ENCODE measurements around the gene ESYT1.

ESYT1 gene

GRCh38 chr12:56160894-56161689 lies 33.0 kb downstream of the ESYT1 start:
- DNase-seq: no peak
- in situ Hi-C loops (cut with HindIII; ENCODE audit: low pct_ligation_motif_present, low pct_unique_long_range_greater_than_20kb, low sequenced_read_pairs): no loop called here

GRCh38 chr12:56161690-56162351 lies 33.8 kb downstream of the ESYT1 start:
- DNase-seq: no peak
- in situ Hi-C loops (cut with HindIII; ENCODE audit: low pct_ligation_motif_present, low pct_unique_long_range_greater_than_20kb, low sequenced_read_pairs): no loop called here

GRCh38 chr12:56162468-56163290 lies 34.6 kb downstream of the ESYT1 start:
- no peak for DNase-seq
- in situ Hi-C loops (cut with HindIII; ENCODE audit: low pct_ligation_motif_present, low pct_unique_long_range_greater_than_20kb, low sequenced_read_pairs): no loop called here

GRCh38 chr12:56163533-56164344 lies 35.7 kb downstream of the ESYT1 start:
- DNase-seq: no peak
- in situ Hi-C loops (cut with HindIII; ENCODE audit: low pct_ligation_motif_present, low pct_unique_long_range_greater_than_20kb, low sequenced_read_pairs): no loop called here

GRCh38 chr12:56164345-56164729 lies 36.3 kb downstream of the ESYT1 start:
- in situ Hi-C loops (cut with HindIII; ENCODE audit: low pct_ligation_motif_present, low pct_unique_long_range_greater_than_20kb, low sequenced_read_pairs): no loop called here
- no peak for DNase-seq

- DNase-seq: no peak
Measured at GRCh38 chr12:56165369-56165768, 37.3 kb downstream of the ESYT1 start.

GRCh38 chr12:56169229-56169759 lies 41.2 kb downstream of the ESYT1 start:
- in situ Hi-C loops (cut with HindIII; ENCODE audit: low pct_ligation_motif_present, low pct_unique_long_range_greater_than_20kb, low sequenced_read_pairs): no loop called here
- DNase-seq: no peak

More at GRCh38 chr12:56165369-56165768, 37.3 kb downstream of the ESYT1 start:
- in situ Hi-C loops (cut with HindIII; ENCODE audit: low pct_ligation_motif_present, low pct_unique_long_range_greater_than_20kb, low sequenced_read_pairs): no loop called here

- DNase-seq: no peak
- in situ Hi-C loops (cut with HindIII; ENCODE audit: low pct_ligation_motif_present, low pct_unique_long_range_greater_than_20kb, low sequenced_read_pairs): no loop called here
Measured at GRCh38 chr12:56172839-56173238, 44.8 kb downstream of the ESYT1 start.

GRCh38 chr12:56178347-56178746 lies 50.3 kb downstream of the ESYT1 start:
- no peak for DNase-seq
- in situ Hi-C loops (cut with HindIII; ENCODE audit: low pct_ligation_motif_present, low pct_unique_long_range_greater_than_20kb, low sequenced_read_pairs): no loop called here

GRCh38 chr12:56186957-56187356 lies 58.9 kb downstream of the ESYT1 start:
- in situ Hi-C loops (cut with HindIII; ENCODE audit: low pct_ligation_motif_present, low pct_unique_long_range_greater_than_20kb, low sequenced_read_pairs): loop anchor here (5.0 kb wide), 1 partner anchor 70 kb away; the partner anchor contains the start of genes RPL41 and ZC3H10
- no peak for DNase-seq

GRCh38 chr12:56188131-56188777 lies 60.2 kb downstream of the ESYT1 start:
- no peak for DNase-seq
- in situ Hi-C loops (cut with HindIII; ENCODE audit: low pct_ligation_motif_present, low pct_unique_long_range_greater_than_20kb, low sequenced_read_pairs): loop anchor here (5.0 kb wide), 1 partner anchor 71 kb away; the partner anchor contains the start of genes RPL41 and ZC3H10

GRCh38 chr12:56188778-56189098 lies 60.7 kb downstream of the ESYT1 start:
- in situ Hi-C loops (cut with HindIII; ENCODE audit: low pct_ligation_motif_present, low pct_unique_long_range_greater_than_20kb, low sequenced_read_pairs): loop anchor here (5.0 kb wide), 1 partner anchor 71 kb away; the partner anchor contains the start of genes RPL41 and ZC3H10

GRCh38 chr12:56189099-56189917 lies 61.2 kb downstream of the ESYT1 start, which contains the start of gene SMARCC2:
Gene SMARCC2 (minus strand): TSS chr12:56189483. CDS start chr12:56189461, 22 bp downstream.
- DNase-seq: peak; percentile 96
- in situ Hi-C loops (cut with HindIII; ENCODE audit: low pct_ligation_motif_present, low pct_unique_long_range_greater_than_20kb, low sequenced_read_pairs): loop anchor here (5.0 kb wide), 1 partner anchor 72 kb away; the partner anchor contains the start of genes RPL41 and ZC3H10

More at GRCh38 chr12:56188778-56189098, 60.7 kb downstream of the ESYT1 start:
- DNase-seq: no peak

GRCh38 chr12:56189918-56190694 lies 62.0 kb downstream of the ESYT1 start:
- in situ Hi-C loops (cut with HindIII; ENCODE audit: low pct_ligation_motif_present, low pct_unique_long_range_greater_than_20kb, low sequenced_read_pairs): loop anchor here (5.0 kb wide), 1 partner anchor 73 kb away; the partner anchor contains the start of genes RPL41 and ZC3H10
- peak; percentile 93 for DNase-seq

GRCh38 chr12:56190695-56191155 lies 62.7 kb downstream of the ESYT1 start:
- in situ Hi-C loops (cut with HindIII; ENCODE audit: low pct_ligation_motif_present, low pct_unique_long_range_greater_than_20kb, low sequenced_read_pairs): no loop called here
- DNase-seq: no peak

- DNase-seq: no peak
- in situ Hi-C loops (cut with HindIII; ENCODE audit: low pct_ligation_motif_present, low pct_unique_long_range_greater_than_20kb, low sequenced_read_pairs): no loop called here
Measured at GRCh38 chr12:56192582-56192981, 64.5 kb downstream of the ESYT1 start.

All from ACHN (cell line).